K562 (cell line): ENCODE measurements around the gene COX18. TPM values are rescaled to one million over a fixed set of nuclear protein-coding genes. Genes with fewer than 3 reads are reported as not detected.

Experiments used
- BDP1 ChIP-seq: IDR thresholded peaks from 3 replicates; pipeline ENCODE4 v1.6.1; 2011; ENCODE audit not compliant: insufficient read length, insufficient read depth
- BRF1 ChIP-seq: IDR thresholded peaks from 3 replicates; pipeline ENCODE4 v1.6.1; 2011; ENCODE audit warnings: borderline replicate concordance, mild to moderate bottlenecking; ENCODE audit not compliant: insufficient read length; ENCODE audit errors: extremely low read depth
- CEBPB ChIP-seq: fragments of 450-650 bp; IDR thresholded peaks from 2 replicates; pipeline ENCODE4 v1.6.1; 2016; ENCODE audit warnings: missing genetic modification characterization, missing compliant biosample characterization
- CHAMP1 ChIP-seq: fragments of 450-650 bp; IDR thresholded peaks from 2 replicates; pipeline ENCODE4 v1.6.1; 2016; ENCODE audit warnings: mild to moderate bottlenecking
- CHD1 ChIP-seq: fragments of 200-600 bp; sonication (generic); IDR thresholded peaks from one replicate; pipeline ENCODE4 v1.6.1; 2012; ENCODE audit warnings: mild to moderate bottlenecking, moderate library complexity, low read length, inconsistent platforms
- CREB3L1 ChIP-seq: fragments of 450-650 bp; IDR thresholded peaks from 2 replicates; pipeline ENCODE4 v1.6.1; 2014; ENCODE audit warnings: low read depth, mild to moderate bottlenecking, moderate library complexity, borderline replicate concordance
- E2F1 ChIP-seq: sonication (generic); formaldehyde crosslinking; IDR thresholded peaks from 2 replicates; pipeline ENCODE4 v1.8.1; 2023; ENCODE audit warnings: mild to moderate bottlenecking, missing genetic modification reagents, moderate library complexity
- E4F1 ChIP-seq: fragments of 250-450 bp; sonication (Bioruptor Pico); IDR thresholded peaks from 2 replicates; pipeline ENCODE4 v1.5.0; 2021; ENCODE audit warnings: mild to moderate bottlenecking, borderline replicate concordance
- GABPA ChIP-seq: fragments of 200-800 bp; sonication (Bioruptor generic); conservative IDR thresholded peaks from 2 replicates; pipeline ENCODE4 v1.6.1; 2016; ENCODE audit warnings: low read depth, missing genetic modification characterization, missing compliant biosample characterization
- JUNB ChIP-seq: fragments of 450-650 bp; formaldehyde crosslinking; conservative IDR thresholded peaks from 2 replicates; pipeline ENCODE4 v1.4.0; 2020; ENCODE audit warnings: mild to moderate bottlenecking
- MTA3 ChIP-seq: fragments of 450-650 bp; formaldehyde crosslinking; IDR thresholded peaks from 2 replicates; pipeline ENCODE4 v1.6.1; 2017; ENCODE audit warnings: mild to moderate bottlenecking, borderline replicate concordance
- NEUROD1 ChIP-seq: fragments of 150-350 bp; IDR thresholded peaks from 2 replicates; pipeline ENCODE4 v1.6.1; 2014; ENCODE audit warnings: borderline replicate concordance, low read length, low read depth; ENCODE audit not compliant: partially characterized antibody
- NRF1 ChIP-seq, 2 experiments: fragments of 450-650 bp; IDR thresholded peaks in 1 of 2; conservative IDR thresholded peaks in 1 of 2; 2 replicates each; pipeline ENCODE4 v1.6.1; 2014; ENCODE audit warnings: mild to moderate bottlenecking in 2 of 2
- SMAD1 ChIP-seq: fragments of 150-350 bp; IDR thresholded peaks from 2 replicates; pipeline ENCODE4 v1.6.1; 2014; ENCODE audit warnings: low read length, low read depth; ENCODE audit not compliant: partially characterized antibody
- TAF9B ChIP-seq: fragments of 450-650 bp; IDR thresholded peaks from 2 replicates; pipeline ENCODE4 v1.6.1; 2018; ENCODE audit warnings: mild to moderate bottlenecking; ENCODE audit not compliant: partially characterized antibody
- TOE1 ChIP-seq, 2 experiments: fragments of 450-650 bp in 1 of 2; sonication (generic) in 1 of 2; formaldehyde crosslinking in 1 of 2; IDR thresholded peaks; 2 replicates each; pipeline versions ENCODE4 v1.7.1 to v1.8.0; 2016 to 2022; ENCODE audit warnings: borderline replicate concordance in 2 of 2, mild to moderate bottlenecking in 2 of 2, antibody characterized with exemption in 1 of 2, inconsistent platforms in 1 of 2, low read depth in 1 of 2, missing genetic modification reagents in 1 of 2, moderate library complexity in 1 of 2
- ZBTB12 ChIP-seq: fragments of 250-450 bp; sonication (Bioruptor Pico); IDR thresholded peaks from 2 replicates; pipeline ENCODE4 v1.4.0; 2020
- polyA plus RNA-seq, 8 experiments: library from polyadenylated mRNA; depleted of rRNA in 4 of 8; stranded (reverse) in 5 of 8; unstranded in 3 of 8; fragments of >200 nt; fragmentation: Nextera tagmentation in 2 of 8; fragmentation: Illumina TruSeq in 1 of 8; extraction: Ambion mirVana in 2 of 8; extraction: Trizol in 1 of 8; gene quantifications; 2 replicates each; pipeline versions ENCODE4 v1.2.1 to v1.2.3, GENCODE V29; 2011 to 2014; ENCODE audit warnings: inconsistent platforms in 1 of 8, missing spikeins in 1 of 8
- total RNA-seq, 7 experiments: library from RNA; depleted of rRNA in 6 of 7; stranded (reverse); fragments of >200 nt in 6 of 7; fragmentation: Illumina TruSeq in 2 of 7; extraction: Trizol in 2 of 7; gene quantifications; 2 replicates each; pipeline versions ENCODE4 v1.2.1 to v1.2.3, GENCODE V29; 2011 to 2021; ENCODE audit warnings: low replicate concordance in 1 of 7

The COX18 gene
- total and polyA plus RNA-seq, 9 of the 15 experiments (the other 6 are each of a cell fraction or from before 2014, with no cell fraction given), result 7.0 to 21.3 (median 14.7) TPM

- TF ChIP-seq ZBTB12 (CRISPR knock-in tag) (peak; percentile 98), E4F1 (CRISPR knock-in tag) (no peak), BDP1 (no peak), BRF1 (no peak), NRF1 (conservative IDR thresholded peaks at IDR 0.05 in 1 of 2, IDR thresholded peaks at IDR 0.05 in 1 of 2) (peak; percentile 98 to 99), CREB3L1 (peak; percentile 95), MTA3 (peak; percentile 74; the same call in 1 of the 2 replicates), JUNB (no peak), CEBPB (tag) (peak; percentile 97), NEUROD1 (no peak), E2F1 (0 out of 2 replicates have a peak, but pooled peaks have one; percentile 35), SMAD1 (peak; percentile 66), CHD1 (peak; percentile 84), CHAMP1 (no peak), TAF9B (peak; percentile 71), GABPA (tag) (peak; percentile 74), TOE1 (IDR thresholded peaks at IDR 0.05; ENCODE audit: borderline replicate concordance) (no peak; the same call in 1 of the 2 replicates), TOE1 (CRISPR knock-in tag; IDR thresholded peaks at IDR 0.05; ENCODE audit: borderline replicate concordance, low read depth) (peak; percentile 76; the same call in 1 of the 2 replicates)
Measured at GRCh38 chr4:73069338-73070073, at the start of gene COX18 (continued).
